H9 (cell line): ENCODE measurements around the gene CAPZA2. TPM values are rescaled to one million over a fixed set of nuclear protein-coding genes. Genes with fewer than 3 reads are reported as not detected.

Experiments
- DNase-seq: peaks from one replicate; pipeline ENCODE4 v3.0.0-alpha.2; 2017
- H2AFZ ChIP-seq: one replicate; pipeline ENCODE4 v1.6.1; 2013; ENCODE audit warnings: mild to moderate bottlenecking, low read length, control low read depth, moderate library complexity
- H2AK5ac ChIP-seq: 2 replicates; pipeline ENCODE4 v1.6.1; 2013; ENCODE audit warnings: low read length, control low read depth, mixed read lengths; ENCODE audit not compliant: insufficient read length
- H2BK120ac ChIP-seq: one replicate; pipeline ENCODE4 v1.6.1; 2013; ENCODE audit warnings: low read depth, mild to moderate bottlenecking, low read length, control low read depth, inconsistent platforms; ENCODE audit not compliant: poor library complexity, severe bottlenecking
- H2BK12ac ChIP-seq: 2 replicates; pipeline ENCODE4 v1.6.1; 2013; ENCODE audit warnings: low read length, control low read depth, mixed read lengths, low read depth; ENCODE audit not compliant: insufficient read length
- H2BK15ac ChIP-seq: 2 replicates; pipeline ENCODE4 v1.6.1; 2013; ENCODE audit warnings: low read depth, low read length, control low read depth
- H2BK20ac ChIP-seq: one replicate; pipeline ENCODE4 v1.6.1; 2013; ENCODE audit warnings: low read depth, mild to moderate bottlenecking, low read length, control low read depth, inconsistent platforms; ENCODE audit not compliant: poor library complexity, severe bottlenecking
- H2BK5ac ChIP-seq: 2 replicates; pipeline ENCODE4 v1.6.1; 2013; ENCODE audit warnings: low read length, control low read depth, mixed read lengths; ENCODE audit not compliant: insufficient read length
- H3K14ac ChIP-seq: 2 replicates; pipeline ENCODE4 v1.6.1; 2013; ENCODE audit warnings: low read length, control low read depth; ENCODE audit not compliant: insufficient read depth
- H3K18ac ChIP-seq: 2 replicates; pipeline ENCODE4 v1.6.1; 2013; ENCODE audit warnings: low read depth, mild to moderate bottlenecking, mixed read lengths, low read length, control low read depth; ENCODE audit not compliant: insufficient read length
- H3K23ac ChIP-seq: 2 replicates; pipeline ENCODE4 v1.6.1; 2013; ENCODE audit warnings: low read length, control low read depth, mixed read lengths, low read depth; ENCODE audit not compliant: insufficient read length
- H3K23me2 ChIP-seq: 2 replicates; pipeline ENCODE4 v1.6.1; 2013; ENCODE audit warnings: low read depth, mild to moderate bottlenecking, mixed read lengths, low read length, control low read depth; ENCODE audit not compliant: insufficient read length, poor library complexity, severe bottlenecking
- H3K27ac ChIP-seq: 2 replicates; pipeline ENCODE4 v1.5.1; 2013; ENCODE audit warnings: low read length, control low read depth, mixed read lengths, low read depth; ENCODE audit not compliant: insufficient read length
- H3K27me3 ChIP-seq: 2 replicates; pipeline ENCODE4 v1.6.1; 2013; ENCODE audit warnings: low read length, control low read depth, inconsistent platforms; ENCODE audit not compliant: insufficient read depth
- H3K4ac ChIP-seq: 2 replicates; pipeline ENCODE4 v1.6.1; 2013; ENCODE audit warnings: low read depth, mild to moderate bottlenecking, control low read depth, inconsistent platforms, low read length, moderate library complexity
- H3K4me1 ChIP-seq: 2 replicates; pipeline ENCODE4 v1.6.1; 2013; ENCODE audit warnings: low read length, control low read depth, inconsistent platforms; ENCODE audit not compliant: insufficient read depth
- H3K4me2 ChIP-seq: 2 replicates; pipeline ENCODE4 v1.6.1; 2013; ENCODE audit warnings: low read length, control low read depth, mixed read lengths; ENCODE audit not compliant: insufficient read length, insufficient read depth
- H3K56ac ChIP-seq: 2 replicates; pipeline ENCODE4 v1.6.1; 2013; ENCODE audit warnings: low read depth, mild to moderate bottlenecking, mixed read lengths, low read length, control low read depth; ENCODE audit not compliant: insufficient read length
- H3K79me1 ChIP-seq: 2 replicates; pipeline ENCODE4 v1.6.1; 2013; ENCODE audit warnings: low read depth, mild to moderate bottlenecking, moderate library complexity, low read length, control low read depth, inconsistent platforms; ENCODE audit not compliant: insufficient read depth, poor library complexity, severe bottlenecking
- H3K79me2 ChIP-seq: 2 replicates; pipeline ENCODE4 v1.6.1; 2013; ENCODE audit warnings: low read length, control low read depth, inconsistent platforms; ENCODE audit not compliant: insufficient read depth
- H3K9ac ChIP-seq: 2 replicates; pipeline ENCODE4 v1.6.1; 2013; ENCODE audit warnings: low read length, control low read depth, mixed read lengths; ENCODE audit not compliant: insufficient read length; ENCODE audit errors: extremely low read depth
- H3K9me3 ChIP-seq: one replicate; pipeline ENCODE4 v1.6.1; 2013; ENCODE audit warnings: low read depth, low read length, inconsistent platforms; ENCODE audit not compliant: control insufficient read depth
- H3T11ph ChIP-seq: one replicate; pipeline ENCODE4 v1.6.1; 2013; ENCODE audit warnings: mild to moderate bottlenecking, low read length, control low read depth, inconsistent platforms
- H4K20me1 ChIP-seq: one replicate; pipeline ENCODE4 v1.6.1; 2013; ENCODE audit not compliant: control insufficient read depth, insufficient read length, insufficient read depth
- H4K5ac ChIP-seq: 2 replicates; pipeline ENCODE4 v1.6.1; 2013; ENCODE audit warnings: low read depth, mild to moderate bottlenecking, mixed read lengths, low read length, control low read depth; ENCODE audit not compliant: insufficient read length
- H4K8ac ChIP-seq: replicated peaks from 2 replicates; pipeline ENCODE4 v1.6.1; 2013; ENCODE audit warnings: low read length, control low read depth, mixed read lengths, low read depth; ENCODE audit not compliant: insufficient read length
- H4K91ac ChIP-seq: 2 replicates; pipeline ENCODE4 v1.6.1; 2013; ENCODE audit warnings: low read depth, mild to moderate bottlenecking, moderate library complexity, mixed read lengths, low read length, control low read depth; ENCODE audit not compliant: insufficient read length
- H3K27ac Mint-ChIP-seq, 3 experiments: 2 replicates in 2 of 3; 3 replicates in 1 of 3; pipeline ENCODE4 v1.8.0; 2020 to 2021; ENCODE audit warnings: mixed read lengths in 3 of 3, mild to moderate bottlenecking in 1 of 3, moderate library complexity in 1 of 3
- H3K27me3 Mint-ChIP-seq: 2 replicates; pipeline ENCODE4 v1.8.0; 2021; ENCODE audit warnings: low read depth, mild to moderate bottlenecking, moderate library complexity, mixed read lengths
- H3K36me3 Mint-ChIP-seq, 3 experiments: 2 replicates in 2 of 3; 3 replicates in 1 of 3; pipeline ENCODE4 v1.8.0; 2020 to 2021; ENCODE audit warnings: low read depth in 3 of 3, mixed read lengths in 3 of 3; ENCODE audit not compliant: insufficient read depth in 1 of 3
- H3K4me1 Mint-ChIP-seq, 2 experiments: 2 replicates each; pipeline ENCODE4 v1.8.0; 2020; ENCODE audit warnings: mixed read lengths in 2 of 2
- H3K4me3 Mint-ChIP-seq, 2 experiments: 2 replicates in 1 of 2; 3 replicates in 1 of 2; pipeline ENCODE4 v1.8.0; 2020 to 2021; ENCODE audit warnings: mild to moderate bottlenecking in 2 of 2, mixed read lengths in 2 of 2, moderate library complexity in 1 of 2
- H3K9me3 Mint-ChIP-seq, 2 experiments: 2 replicates in 1 of 2; 3 replicates in 1 of 2; pipeline ENCODE4 v1.8.0; 2020; ENCODE audit warnings: mild to moderate bottlenecking in 2 of 2, mixed read lengths in 2 of 2, moderate library complexity in 1 of 2
- CTCF ChIP-seq: fragments of 200-600 bp; sonication (generic); conservative IDR thresholded peaks from 3 replicates; pipeline ENCODE4 v1.8.0; 2021; ENCODE audit warnings: antibody characterized with exemption, mild to moderate bottlenecking
- WGBS: extraction: QIAGEN DNeasy Blood & Tissue Kit; methylation state at CpG from one replicate; pipeline ENCODE4 v1.1.7; 2013; ENCODE audit warnings: missing lambda C conversion rate, low lambda C conversion rate, mixed read lengths; ENCODE audit not compliant: insufficient read length; ENCODE audit errors: extremely low coverage; 5-methylcytosine and 5-hydroxymethylcytosine counted together
- total RNA-seq: library from RNA; stranded (reverse); gene quantifications from 2 replicates; pipeline ENCODE4 v1.2.1, GENCODE V29; 2021

CAPZA2 gene
- total RNA-seq, 1 experiment from 2014 or later: 131 TPM

DNA sequence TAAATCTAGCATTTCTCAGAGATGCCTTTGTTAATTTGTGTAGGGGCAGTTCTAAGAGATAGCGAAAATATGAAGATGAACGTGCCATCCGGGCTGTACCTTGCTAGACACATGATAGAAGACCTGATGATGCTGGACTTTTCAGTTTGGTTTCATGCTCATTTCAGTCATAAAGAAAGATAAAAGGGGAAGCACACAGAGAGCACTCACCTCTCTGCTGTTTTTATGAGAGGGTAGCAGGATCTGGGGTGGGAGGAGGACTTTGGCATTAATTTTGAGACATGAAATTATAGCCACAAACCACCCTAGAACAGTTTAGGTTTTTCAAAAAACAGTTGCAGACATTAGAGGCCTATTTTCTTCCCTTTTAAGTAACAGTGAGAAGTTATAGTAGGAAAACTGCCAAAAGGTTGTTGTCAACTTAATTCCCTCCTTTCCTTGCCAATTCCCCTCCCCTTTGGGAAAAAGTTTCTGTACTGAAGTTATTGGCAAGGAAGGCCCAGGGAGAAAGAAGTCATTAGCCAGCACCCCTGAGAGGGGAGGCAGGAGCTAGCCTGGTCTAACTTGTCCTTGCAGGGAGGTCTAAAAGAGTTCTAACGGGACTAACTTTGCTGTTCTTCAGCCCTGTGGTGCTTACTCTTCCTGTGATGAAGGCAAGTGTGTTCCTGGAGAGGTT, 93.6 kb downstream of the CAPZA2 start:
- Histone ChIP-seq H3T11ph (no peak overlapping the region), H4K20me1 (no peaks in the 10 kb centered on the region), H3K27ac (no peak overlapping the region), H3K56ac (no peak overlapping the region), H2AFZ (no peak overlapping the region), H4K91ac (no peak overlapping the region), H2BK15ac (no peak overlapping the region), H3K14ac (no peak overlapping the region), H4K8ac (no peak overlapping the region), H2AK5ac (no peak overlapping the region), H2BK120ac (no peak overlapping the region), H3K4me2 (no peak overlapping the region), H3K79me2 (no peaks in the 10 kb centered on the region; the same call in 1 of the 2 replicates), H2BK5ac (no peak overlapping the region), H3K79me1 (no peaks in the 10 kb centered on the region), H3K9ac (no peak overlapping the region), H3K27me3 (no peaks in the 10 kb centered on the region), H3K9me3 (no peaks in the 10 kb centered on the region), H2BK20ac (no peak overlapping the region), H3K18ac (no peak overlapping the region), H2BK12ac (no peak overlapping the region), H3K23me2 (peaks cover 5% of the 10 kb centered on the region), H3K4ac (no peak overlapping the region), H3K23ac (no peak overlapping the region), H4K5ac (no peak overlapping the region), H3K4me1 (no peaks in the 10 kb centered on the region; the same call in 1 of the 2 replicates)
- Mint-ChIP-seq H3K9me3 (no peaks in the 10 kb centered on the region), H3K4me3 (no peak overlapping the region), H3K36me3 (peaks cover 0 to 8% (median 5%) of the 10 kb centered on the region in 3 experiments; a peak in 5 of 7 replicates), H3K27ac (no peak overlapping the region), H3K27me3 (no peaks in the 10 kb centered on the region), H3K4me1 (peaks cover 33 to 35% of the 10 kb centered on the region in 2 experiments)
- no peak for TF ChIP-seq CTCF
- no peak for DNase-seq
- whole genome bisulfite sequencing: no CpG with 5 or more reads among the region's 4 CpGs
